ENCODE data around the gene GID4.

Gene GID4

GRCh38 chr17:18105595-18105994 is 66.4 kb downstream of the GID4 start:
- DNase-seq: no peak

GRCh38 chr17:18106211-18106610 is 67.0 kb downstream of the GID4 start:
- no peak for DNase-seq

- DNase-seq: no peak
These were observed 68.0 kb downstream of the GID4 start for GRCh38 chr17:18107061-18107790.

- DNase-seq: no peak
These were observed 68.8 kb downstream of the GID4 start for GRCh38 chr17:18107971-18108370.

GRCh38 chr17:18108401-18109312 is 69.4 kb downstream of the GID4 start, which contains the start of gene MYO15A:
TSS of gene MYO15A (plus strand) at chr17:18108756. CDS start at chr17:18118801, 10,045 bp downstream.
- no peak for DNase-seq

- no peak for DNase-seq
These were observed 70.8 kb downstream of the GID4 start for GRCh38 chr17:18109935-18110485.

- DNase-seq: no peak
These were observed 71.5 kb downstream of the GID4 start for GRCh38 chr17:18110636-18111145.

- DNase-seq: no peak
These were observed 72.2 kb downstream of the GID4 start for GRCh38 chr17:18111330-18111971.

GRCh38 chr17:18115517-18115916 is 76.3 kb downstream of the GID4 start:
- DNase-seq: no peak

- no peak for DNase-seq
These were observed 76.9 kb downstream of the GID4 start for GRCh38 chr17:18116078-18116477.

GRCh38 chr17:18117533-18117932 is 78.3 kb downstream of the GID4 start:
- DNase-seq: no peak

Measured in activated naive CD4-positive, alpha-beta T cell treated with Interleukin-2 at 50 U/mL for 16 hours (primary cell).